Ovary (tissue), 3 donors: ENCODE data around the gene C8A.

ENCODE experiments used
- EP300 ChIP-seq: sonication (generic); formaldehyde crosslinking; IDR thresholded peaks from one replicate; pipeline ENCODE4 v1.6.1; 2017; ENCODE audit warnings: antibody characterized with exemption
- POLR2A ChIP-seq: fragments of 450-650 bp; IDR thresholded peaks from one replicate; pipeline ENCODE4 v1.6.1; 2017; ENCODE audit warnings: antibody characterized with exemption, mild to moderate bottlenecking, moderate library complexity
- TF ChIP-seq, protein P1 (sequence below), 3 donors: fragments of 450-650 bp in 2 of 3; fragments of 200-600 bp in 1 of 3; IDR thresholded peaks; one replicate each; pipeline versions ENCODE4 v1.5.1 to v1.8.0; 2016 to 2022; ENCODE audit warnings: antibody characterized with exemption in 3 of 3, mild to moderate bottlenecking in 1 of 3
- donor health status: DM: no; HTN: no; CAD: no.

DNA sequence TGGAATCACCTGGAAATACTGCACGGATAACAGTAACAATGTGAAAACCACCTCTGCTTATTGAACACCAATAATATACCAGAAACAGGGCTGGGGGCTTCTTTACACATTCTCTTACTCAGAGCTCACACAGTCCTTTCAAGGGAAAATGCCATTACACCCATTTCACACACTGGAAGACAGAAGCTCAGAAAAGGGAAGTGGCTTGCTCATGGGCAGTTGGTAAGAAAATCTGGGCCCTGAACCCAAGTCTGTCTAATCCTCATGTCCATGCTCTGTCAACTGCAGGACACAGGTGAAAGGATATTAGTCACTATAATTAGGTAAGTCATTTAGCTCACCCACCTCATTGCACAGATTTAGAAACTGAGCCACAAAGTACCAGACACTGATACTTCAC lies 18.6 kb downstream of the C8A start:
- TF ChIP-seq, protein P1, sequence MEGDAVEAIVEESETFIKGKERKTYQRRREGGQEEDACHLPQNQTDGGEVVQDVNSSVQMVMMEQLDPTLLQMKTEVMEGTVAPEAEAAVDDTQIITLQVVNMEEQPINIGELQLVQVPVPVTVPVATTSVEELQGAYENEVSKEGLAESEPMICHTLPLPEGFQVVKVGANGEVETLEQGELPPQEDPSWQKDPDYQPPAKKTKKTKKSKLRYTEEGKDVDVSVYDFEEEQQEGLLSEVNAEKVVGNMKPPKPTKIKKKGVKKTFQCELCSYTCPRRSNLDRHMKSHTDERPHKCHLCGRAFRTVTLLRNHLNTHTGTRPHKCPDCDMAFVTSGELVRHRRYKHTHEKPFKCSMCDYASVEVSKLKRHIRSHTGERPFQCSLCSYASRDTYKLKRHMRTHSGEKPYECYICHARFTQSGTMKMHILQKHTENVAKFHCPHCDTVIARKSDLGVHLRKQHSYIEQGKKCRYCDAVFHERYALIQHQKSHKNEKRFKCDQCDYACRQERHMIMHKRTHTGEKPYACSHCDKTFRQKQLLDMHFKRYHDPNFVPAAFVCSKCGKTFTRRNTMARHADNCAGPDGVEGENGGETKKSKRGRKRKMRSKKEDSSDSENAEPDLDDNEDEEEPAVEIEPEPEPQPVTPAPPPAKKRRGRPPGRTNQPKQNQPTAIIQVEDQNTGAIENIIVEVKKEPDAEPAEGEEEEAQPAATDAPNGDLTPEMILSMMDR (IDR thresholded peaks at IDR 0.05): no peak
- TF ChIP-seq POLR2A (no peak), EP300 (no peak)
